GM21423 (cell line): ENCODE measurements around the gene MAGIX.

Source experiments
- ATAC-seq: cut with Tn5 transposase; IDR thresholded peaks from one replicate; pipeline ENCODE4 v1.9.1; 2021; ENCODE audit warnings: mild to moderate bottlenecking, moderate library complexity; ENCODE audit not compliant: unreplicated experiment

MAGIX gene

GRCh38 chrX:49179358-49179757, 16.8 kb downstream of the MAGIX start:
- no peak for ATAC-seq

DNA sequence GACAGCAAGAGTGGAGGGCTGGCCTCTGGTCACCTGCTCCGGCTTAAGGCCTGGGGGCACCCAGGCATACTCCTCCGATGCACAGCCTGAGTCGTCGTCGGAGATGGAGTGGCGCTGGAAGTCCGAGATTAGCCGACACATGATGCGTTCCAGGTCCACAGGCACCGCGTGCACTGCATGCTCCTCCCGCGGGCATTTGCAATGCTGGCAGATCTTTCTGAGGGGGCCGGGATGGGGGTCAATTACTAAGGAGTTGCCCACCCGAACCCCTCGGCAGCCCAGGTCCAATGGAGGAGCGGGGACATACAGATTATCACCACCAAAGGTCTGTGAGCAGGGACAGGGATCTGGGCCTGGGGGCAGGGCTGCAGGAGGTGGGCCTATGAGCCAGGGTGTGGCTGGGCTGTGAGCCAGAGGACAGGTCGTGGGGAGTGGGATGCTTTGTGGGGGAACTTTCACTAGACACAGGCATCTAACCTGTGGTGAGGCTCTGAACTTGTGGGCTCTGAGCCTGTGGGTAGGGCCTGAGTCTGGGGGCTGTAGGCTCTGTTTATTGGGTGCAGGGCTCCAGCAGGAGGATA, 21.2 kb downstream of the MAGIX start:
- ATAC-seq: no peak

- ATAC-seq: no peak
Observed at GRCh38 chrX:49184294-49185281, 22.0 kb downstream of the MAGIX start.

DNA sequence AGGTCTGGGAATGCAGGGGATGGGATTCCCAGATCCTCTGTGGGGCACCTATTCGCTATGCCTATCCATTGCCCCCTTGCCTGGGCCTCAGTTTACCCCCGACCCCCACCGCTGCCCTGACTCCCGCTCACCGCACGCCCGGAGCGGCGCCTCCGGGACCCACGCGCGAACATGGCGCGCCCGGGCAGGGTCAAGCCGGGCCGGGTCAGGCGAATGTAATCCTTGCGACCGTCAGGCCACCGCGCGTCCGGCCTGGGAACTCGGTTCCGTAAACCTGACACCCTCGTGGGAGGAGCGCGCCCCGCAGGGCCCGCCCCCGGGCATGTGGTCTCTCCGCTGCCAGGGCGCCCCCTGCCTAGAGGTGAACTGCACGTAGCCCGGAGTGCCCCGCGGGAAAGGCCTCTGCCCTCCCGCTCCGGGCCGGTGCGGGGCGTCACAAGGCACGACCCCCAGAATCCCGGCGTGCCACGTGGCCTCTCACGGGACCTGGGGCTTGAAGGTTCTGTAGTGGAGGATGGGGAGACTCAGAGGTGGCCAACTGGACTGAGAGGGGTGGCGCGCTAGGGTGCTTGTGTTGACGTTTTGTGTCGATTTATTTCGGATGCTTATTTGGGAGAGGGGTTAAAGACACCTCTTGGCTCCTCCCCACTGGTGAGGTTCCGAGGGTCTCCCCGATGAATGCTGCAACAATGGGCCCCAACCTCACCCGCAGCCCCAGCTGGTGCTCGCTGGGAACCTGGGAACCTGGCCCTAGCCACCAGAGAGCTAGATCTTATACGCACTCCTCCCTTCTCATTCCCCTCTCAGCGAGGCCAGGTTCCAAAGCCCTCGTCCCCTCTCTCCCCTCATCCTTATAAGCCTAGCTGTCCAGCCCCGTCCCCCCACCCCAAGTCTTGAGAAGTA, 23.8 kb downstream of the MAGIX start, which contains the start of gene PRICKLE3:
Gene PRICKLE3 (minus strand): TSS at position 249 of the 903 bp plus-strand sequence. CDS start 76 bp downstream, at position 173.
- no peak for ATAC-seq

- no peak for ATAC-seq
Observed at GRCh38 chrX:49187028-49187394, 24.5 kb downstream of the MAGIX start.

- no peak for ATAC-seq
Observed at GRCh38 chrX:49187526-49187925, 25.0 kb downstream of the MAGIX start.

DNA sequence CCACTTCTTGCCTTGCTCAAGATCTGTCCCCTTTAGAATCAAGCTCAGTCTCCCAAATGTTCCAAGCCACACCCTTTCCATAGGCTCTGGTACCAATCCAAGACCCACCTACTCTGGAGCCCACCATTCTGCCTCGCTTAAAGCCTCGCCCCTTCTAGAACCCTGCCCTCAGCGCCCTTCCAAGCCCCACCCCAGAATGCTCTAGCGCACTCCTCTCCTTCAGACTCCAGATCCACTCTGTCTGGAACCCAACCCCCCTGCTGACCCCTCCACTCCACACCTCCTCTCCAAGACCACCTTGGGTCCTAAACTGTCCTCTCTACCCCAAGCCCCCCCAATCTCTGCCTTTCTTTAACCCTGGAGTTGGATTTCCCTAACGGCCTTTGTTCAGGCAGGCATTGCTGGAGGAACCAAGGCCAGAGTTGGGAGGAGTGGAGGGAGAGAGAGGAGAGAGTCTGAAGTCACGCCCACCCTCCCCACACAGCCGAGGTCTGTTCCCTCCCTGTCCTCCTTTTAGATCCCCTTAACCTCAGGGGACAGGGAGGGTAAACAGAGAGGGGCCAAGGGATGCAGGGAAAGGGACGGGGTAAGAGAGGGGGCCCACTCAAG, 26.0 kb downstream of the MAGIX start:
- ATAC-seq: no peak

DNA sequence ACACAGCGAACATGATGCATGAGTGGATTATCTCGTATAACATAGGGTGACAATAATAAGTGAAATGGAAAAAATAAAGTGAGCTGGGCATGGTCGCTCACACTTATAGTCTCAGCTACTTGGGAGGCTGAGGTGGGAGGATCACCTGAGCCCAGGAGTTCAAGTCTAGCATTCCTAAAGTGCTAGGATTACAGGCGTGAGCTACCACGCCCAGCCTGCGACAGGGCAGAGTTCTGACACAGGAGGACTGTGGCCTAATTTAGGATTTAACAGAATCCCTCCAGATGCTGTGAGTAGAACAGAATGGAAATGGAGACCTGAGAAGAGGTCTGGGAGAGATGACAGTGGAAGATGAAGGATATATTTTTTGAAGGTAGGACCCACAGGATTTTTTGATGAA, 27.0 kb downstream of the MAGIX start:
- ATAC-seq: no peak

DNA sequence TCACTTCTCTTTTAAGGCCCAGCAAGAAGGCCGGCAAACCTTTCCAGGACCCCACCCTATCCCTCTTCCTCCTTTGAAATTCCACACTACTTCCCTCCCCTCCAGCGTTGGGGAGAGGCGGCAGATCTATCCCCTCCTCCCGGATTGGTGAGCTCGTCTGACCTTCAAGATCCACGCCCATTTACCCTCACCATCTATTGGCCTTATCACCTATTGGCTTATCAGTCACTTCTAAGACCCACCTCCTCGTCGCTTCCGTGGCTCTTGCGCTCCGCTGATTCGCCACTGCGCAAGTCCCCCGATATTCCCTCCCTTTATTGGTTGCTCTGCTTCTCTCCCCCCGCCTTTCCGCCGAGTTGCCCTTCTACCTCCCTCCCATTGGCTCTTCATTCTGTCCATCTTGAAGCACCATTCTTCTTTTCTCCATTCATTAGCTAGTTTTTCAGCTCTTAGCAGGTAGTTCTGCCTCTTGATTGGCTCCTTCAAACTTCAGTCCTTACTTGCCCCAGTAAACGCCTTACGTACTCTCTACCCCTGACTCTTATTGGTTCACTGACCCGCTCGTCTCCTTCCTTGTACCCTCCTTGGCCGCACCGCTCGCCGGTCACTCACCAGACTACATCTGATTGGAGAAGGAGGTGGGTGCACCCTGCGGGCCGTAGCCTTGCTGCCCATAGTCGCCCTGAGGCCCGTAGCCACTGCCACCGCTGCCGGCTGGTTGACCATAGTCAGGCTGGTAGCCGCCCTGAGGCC, 28.4 kb downstream of the MAGIX start:
- peak; percentile 89 for ATAC-seq

DNA sequence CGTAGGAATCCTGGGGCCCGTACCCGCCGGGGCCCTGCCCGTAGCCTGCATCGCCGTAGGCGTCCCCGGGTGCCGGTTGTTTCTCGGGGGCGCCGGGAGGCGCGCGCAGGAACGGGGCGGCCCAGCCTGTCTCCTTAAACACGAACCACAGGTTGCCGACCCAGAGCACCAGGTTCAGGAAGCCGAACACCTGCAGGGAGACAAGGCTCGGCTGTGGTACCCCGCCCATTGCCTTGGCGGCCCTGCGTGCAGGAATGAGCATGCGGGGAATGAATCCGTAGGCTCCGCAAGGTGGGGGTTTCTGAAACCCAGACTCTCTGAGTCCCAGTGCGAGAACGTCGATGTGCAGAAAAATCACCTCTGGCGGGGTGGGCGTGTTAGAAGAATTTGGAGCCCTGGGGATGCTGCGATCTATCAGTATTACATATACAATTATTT, 29.0 kb downstream of the MAGIX start:
- no peak for ATAC-seq

DNA sequence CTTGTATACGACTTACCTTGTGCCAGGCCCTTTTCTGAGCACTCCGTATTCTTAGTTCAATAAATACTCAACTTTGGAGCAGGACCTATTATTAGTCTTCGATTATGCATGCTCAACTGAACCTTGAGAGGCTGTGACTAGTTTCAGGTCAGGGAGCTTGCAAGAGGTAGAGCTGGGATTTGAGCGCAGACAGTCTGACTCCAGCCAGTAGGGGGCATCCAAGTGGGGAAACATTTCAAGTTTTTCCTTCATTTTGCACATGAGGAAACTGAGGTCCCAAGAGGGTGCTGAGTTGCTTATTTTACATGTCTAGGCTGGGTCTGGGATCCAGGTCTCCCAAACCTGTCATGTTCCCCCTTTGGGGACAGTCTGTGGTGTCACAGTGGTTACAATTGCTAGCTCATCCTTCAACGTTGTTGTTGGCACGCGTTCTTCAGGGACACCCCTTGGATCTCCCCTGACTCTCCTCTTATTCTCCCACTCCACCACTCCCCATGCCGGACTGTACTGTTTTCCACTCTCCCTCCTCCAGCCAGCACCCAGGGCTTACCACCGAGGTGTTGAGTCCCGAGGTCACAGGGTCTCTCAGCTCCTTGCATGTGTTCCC, 30.3 kb downstream of the MAGIX start:
- ATAC-seq: no peak

DNA sequence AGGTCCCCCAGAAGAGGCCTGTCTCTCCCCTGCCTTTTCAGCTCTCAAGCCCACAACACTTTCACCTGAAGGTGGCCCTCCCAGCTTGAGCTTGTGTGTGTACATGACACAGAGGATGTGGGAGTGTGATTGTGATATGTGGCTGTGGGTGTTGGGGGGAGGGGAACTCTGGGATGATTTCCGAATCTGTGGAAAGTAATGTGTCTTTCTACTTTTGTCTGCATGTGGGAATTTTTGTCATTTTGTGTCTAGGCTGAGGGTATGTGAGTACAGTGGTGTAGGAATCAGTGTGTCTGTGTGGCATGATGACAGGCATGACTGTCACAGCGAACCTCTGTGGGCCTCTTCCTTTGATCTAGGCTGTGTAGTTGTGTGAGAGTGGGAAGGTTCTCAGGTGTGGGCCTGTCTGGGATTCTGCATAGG, 31.0 kb downstream of the MAGIX start:
- ATAC-seq: no peak

GRCh38 chrX:49197543-49198087, 35.1 kb downstream of the MAGIX start:
- ATAC-seq: no peak

DNA sequence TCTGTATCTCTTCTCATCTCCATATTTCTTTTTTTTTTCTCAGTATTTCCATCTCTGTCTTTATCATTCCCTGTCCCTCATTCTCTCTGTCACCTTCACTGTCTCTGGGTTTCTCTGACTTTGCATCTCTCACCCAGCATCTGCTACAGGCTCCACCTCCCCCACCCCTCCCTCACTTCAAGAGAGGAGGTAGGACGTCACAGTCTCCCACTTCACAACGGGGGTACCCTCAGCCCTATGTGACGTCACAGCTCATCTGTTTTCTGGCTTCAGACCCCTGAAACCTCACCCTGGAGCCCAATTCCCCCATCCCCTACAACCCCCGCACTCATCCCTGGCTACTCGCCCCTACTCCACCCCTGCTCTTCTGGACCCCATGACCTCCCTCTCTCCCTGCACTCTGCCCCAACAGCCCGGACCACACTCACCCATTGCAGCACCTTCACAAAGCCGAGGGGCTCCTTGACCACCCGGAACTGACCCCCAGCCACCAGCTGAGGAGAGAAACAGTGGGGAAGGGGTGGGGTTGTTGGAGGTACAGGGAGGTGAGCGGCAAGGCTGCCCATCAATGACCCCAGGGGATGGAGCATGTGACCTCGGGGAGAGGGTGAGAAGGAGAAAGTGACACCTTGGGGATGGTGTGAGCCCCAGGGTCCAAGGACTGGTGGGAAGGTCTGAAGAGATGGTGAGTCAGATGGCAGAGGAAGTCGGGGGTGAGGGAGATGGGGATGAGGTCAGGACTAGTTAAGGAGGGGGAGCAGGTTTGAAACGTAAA, 36.2 kb downstream of the MAGIX start:
- ATAC-seq: no peak

DNA sequence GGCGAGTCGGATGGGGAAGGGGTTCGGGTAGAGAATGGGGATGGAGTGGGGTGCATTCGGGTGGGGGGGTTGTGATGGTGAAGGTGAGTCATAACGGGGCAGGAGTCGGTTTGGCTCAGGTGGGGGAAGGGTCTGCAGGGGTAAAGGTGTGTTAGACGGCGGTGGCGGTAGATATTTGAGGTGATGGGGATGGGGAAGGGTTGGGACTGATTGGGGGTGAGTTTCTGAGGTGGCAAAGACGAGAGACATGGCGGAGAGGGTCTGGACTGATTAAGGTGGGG, 36.7 kb downstream of the MAGIX start:
- no peak for ATAC-seq

GRCh38 chrX:49199906-49200771, 37.6 kb downstream of the MAGIX start, which contains the start of gene SYP:
TSS of gene SYP (minus strand) at chrX:49200193. CDS start at chrX:49200186, 7 bp downstream.
- peak; percentile 98 for ATAC-seq

DNA sequence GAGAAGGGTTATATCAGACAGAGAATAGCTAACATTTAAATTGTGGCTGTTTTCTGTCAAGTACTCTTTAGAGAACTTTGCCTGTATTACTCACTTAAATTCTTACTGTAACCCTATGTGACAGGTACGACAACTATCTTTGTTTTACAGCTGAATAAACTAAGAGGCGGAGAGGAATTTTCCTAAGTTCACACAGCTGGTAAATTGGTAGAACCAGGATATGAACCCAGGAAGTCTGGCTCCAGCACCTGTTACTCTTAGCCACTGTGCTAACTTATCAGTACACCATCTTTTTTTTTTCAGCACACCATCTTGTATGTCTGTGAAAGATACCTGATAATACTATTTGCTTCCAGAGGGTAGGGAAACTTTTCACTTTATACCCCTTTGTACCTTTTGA, 39.5 kb downstream of the MAGIX start:
- no peak for ATAC-seq

GRCh38 chrX:49203536-49203935, 41.0 kb downstream of the MAGIX start:
- ATAC-seq: no peak
